Esophagus squamous epithelium (tissue), 5 donors: ENCODE measurements around the gene ECE1. TPM values are rescaled to one million over a fixed set of nuclear protein-coding genes. Genes with fewer than 3 reads are reported as not detected.

Experiments used
- DNase-seq: peaks from one replicate; lab custom pipeline; 2025; lab: John Stamatoyannopoulos, UW
- H3K27ac ChIP-seq, 4 donors: fragments of 200-600 bp; sonication (generic); one replicate each; pipeline ENCODE4 v1.5.1; 2016 to 2019; ENCODE audit warnings: mild to moderate bottlenecking in 1 of 4
- H3K27me3 ChIP-seq, 4 donors: fragments of 200-600 bp; sonication (generic); 1 replicate in 3 of 4; 2 replicates in 1 of 4; pipeline versions ENCODE4 v1.5.1 to v1.6.0; 2017 to 2021; ENCODE audit warnings: antibody characterized with exemption in 1 of 4
- H3K36me3 ChIP-seq, 3 donors: fragments of 200-600 bp; sonication (generic); one replicate each; pipeline ENCODE4 v1.5.1; 2016 to 2019
- H3K4me1 ChIP-seq, 3 donors: fragments of 200-600 bp; sonication (generic); one replicate each; pipeline ENCODE4 v1.5.1; 2017 to 2019
- H3K4me3 ChIP-seq, 4 donors: fragments of 200-600 bp; sonication (generic); 1 replicate in 3 of 4; 2 replicates in 1 of 4; pipeline ENCODE4 v1.5.1; 2016 to 2019; ENCODE audit warnings: mild to moderate bottlenecking in 2 of 4, moderate library complexity in 1 of 4
- H3K9me3 ChIP-seq, 3 donors: fragments of 200-600 bp; sonication (generic); one replicate each; pipeline ENCODE4 v1.5.1; 2016 to 2019
- POLR2A ChIP-seq, 4 donors: fragments of 450-650 bp; IDR thresholded peaks; one replicate each; pipeline ENCODE4 v1.6.1; 2017; ENCODE audit warnings: antibody characterized with exemption in 4 of 4, mild to moderate bottlenecking in 4 of 4, moderate library complexity in 3 of 4
- WGBS, 2 donors: methylation state at CpG; one replicate each; pipeline ENCODE4 v1.1.5; 2018; 5-methylcytosine and 5-hydroxymethylcytosine counted together
- intact Hi-C: fragments of 100-400 bp; cut with DNase I; formaldehyde crosslinking; loops from one replicate; pipeline ENCODE4 v1.15.0; 2022
- total RNA-seq, 4 donors: library from RNA; depleted of rRNA; stranded (reverse); fragments of >200 nt; gene quantifications; one replicate each; pipeline ENCODE4 v1.1.0, GENCODE V29; 2016
- TF ChIP-seq, protein P1 (sequence below), 6 experiments: fragments of 450-650 bp in 4 of 6; fragments of 200-600 bp in 2 of 6; sonication (generic) in 2 of 6; IDR thresholded peaks; one replicate each; pipeline ENCODE4 v1.5.1; 2016 to 2019; ENCODE audit warnings: antibody characterized with exemption in 6 of 6, mild to moderate bottlenecking in 4 of 6, moderate library complexity in 4 of 6
- donor health status: DM: yes; HTN: yes; CAD: no.

The ECE1 gene
- total RNA-seq, 4 donors from 2014 or later: 11.3 to 42.2 (median 24.1) TPM

DNA sequence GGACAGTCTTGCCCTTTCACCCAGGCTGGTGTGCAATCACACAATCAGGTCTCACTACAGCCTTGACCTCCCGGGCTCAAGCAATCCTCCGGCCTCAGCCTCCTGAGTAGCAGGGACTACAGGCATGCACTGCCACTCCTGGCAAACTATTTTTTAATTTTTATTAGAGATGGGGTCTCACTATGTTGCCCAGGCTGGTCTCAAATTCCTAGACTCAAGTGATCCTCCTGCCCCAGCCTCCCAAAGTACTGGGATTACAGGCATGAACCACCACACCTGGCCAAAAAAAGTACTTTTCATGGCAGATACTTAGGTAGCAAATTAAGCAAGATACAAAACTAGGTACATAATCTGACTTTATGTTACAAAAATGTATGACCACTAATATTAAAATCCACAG is 121.8 kb downstream of the ECE1 start:
- DNase-seq: no peak
- no peak overlapping the region for H3K4me3 ChIP-seq
- H3K4me1 ChIP-seq: peaks cover 0 to 28% (median 0%) of the 10 kb centered on the region in 3 donors
- H3K27ac ChIP-seq: no peak overlapping the region
- H3K9me3 ChIP-seq: no peaks in the 10 kb centered on the region
- no peaks in the 10 kb centered on the region for H3K27me3 ChIP-seq
- intact Hi-C loops: no loop called here
- peaks cover 0 to 43% (median 3%) of the 10 kb centered on the region in 3 donors for H3K36me3 ChIP-seq
- TF ChIP-seq POLR2A (IDR thresholded peaks at IDR 0.05): no peak
- TF ChIP-seq, protein P1, sequence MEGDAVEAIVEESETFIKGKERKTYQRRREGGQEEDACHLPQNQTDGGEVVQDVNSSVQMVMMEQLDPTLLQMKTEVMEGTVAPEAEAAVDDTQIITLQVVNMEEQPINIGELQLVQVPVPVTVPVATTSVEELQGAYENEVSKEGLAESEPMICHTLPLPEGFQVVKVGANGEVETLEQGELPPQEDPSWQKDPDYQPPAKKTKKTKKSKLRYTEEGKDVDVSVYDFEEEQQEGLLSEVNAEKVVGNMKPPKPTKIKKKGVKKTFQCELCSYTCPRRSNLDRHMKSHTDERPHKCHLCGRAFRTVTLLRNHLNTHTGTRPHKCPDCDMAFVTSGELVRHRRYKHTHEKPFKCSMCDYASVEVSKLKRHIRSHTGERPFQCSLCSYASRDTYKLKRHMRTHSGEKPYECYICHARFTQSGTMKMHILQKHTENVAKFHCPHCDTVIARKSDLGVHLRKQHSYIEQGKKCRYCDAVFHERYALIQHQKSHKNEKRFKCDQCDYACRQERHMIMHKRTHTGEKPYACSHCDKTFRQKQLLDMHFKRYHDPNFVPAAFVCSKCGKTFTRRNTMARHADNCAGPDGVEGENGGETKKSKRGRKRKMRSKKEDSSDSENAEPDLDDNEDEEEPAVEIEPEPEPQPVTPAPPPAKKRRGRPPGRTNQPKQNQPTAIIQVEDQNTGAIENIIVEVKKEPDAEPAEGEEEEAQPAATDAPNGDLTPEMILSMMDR (IDR thresholded peaks at IDR 0.05): no peak
- 92 to 94% methylated on average over 2 of the region's 2 CpGs for WGBS, 2 donors

Other genes with a start within 250 kb of the ECE1 start
- gene EIF4G3, start 113.6 kb downstream of the ECE1 start, total RNA-seq: 10 to 100 TPM; 28.3 to 55.5 (median 35.5) TPM
- gene NBPF3, start 149.7 kb upstream of the ECE1 start, total RNA-seq: 10 to 100 TPM in 1 of 4 donors, 1 to 10 TPM in 3; 3.8 to 10.7 (median 6.6) TPM
- 1 to 10 TPM; 3.2 to 6.4 (median 4.7) TPM for gene ALPL, start 219.0 kb upstream of the ECE1 start, total RNA-seq